GM12891 (cell line): Measurements from ENCODE around the gene MACC1. TPM values are rescaled to one million over a fixed set of nuclear protein-coding genes. Genes with fewer than 3 reads are reported as not detected.

ENCODE experiments used
- DNase-seq: peaks from one replicate; pipeline ENCODE4 v3.0.0; 2011; ENCODE audit warnings: low spot score; ENCODE audit not compliant: insufficient read length
- FAIRE-seq: peaks from 2 replicates; lab custom pipeline; 2011; peaks lifted over from hg19 to GRCh38; lab: Jason Lieb, UNC
- PAX5 ChIP-seq: IDR thresholded peaks from 2 replicates; pipeline ENCODE4 v1.6.1; 2011; ENCODE audit warnings: low read length, moderate library complexity, mild to moderate bottlenecking; ENCODE audit not compliant: insufficient read depth, severe bottlenecking
- POLR2A ChIP-seq: IDR thresholded peaks from 2 replicates; pipeline ENCODE4 v1.6.1; 2011; ENCODE audit warnings: low read depth, low read length, control low read depth
- POLR2AphosphoS5 ChIP-seq: IDR thresholded peaks from 2 replicates; pipeline ENCODE4 v1.6.1; 2011; ENCODE audit warnings: low read depth, low read length, control low read depth
- POU2F2 ChIP-seq: IDR thresholded peaks from 2 replicates; pipeline ENCODE4 v1.6.1; 2011; ENCODE audit warnings: low read depth, mild to moderate bottlenecking, control low read depth, low read length, moderate library complexity
- SPI1 ChIP-seq: IDR thresholded peaks from 2 replicates; pipeline ENCODE4 v1.6.1; 2011; ENCODE audit warnings: low read depth, low read length, control low read depth
- TAF1 ChIP-seq: IDR thresholded peaks from 2 replicates; pipeline ENCODE4 v1.6.1; 2011; ENCODE audit warnings: low read depth, low read length, control low read depth
- polyA plus RNA-seq: library from polyadenylated mRNA; unstranded; fragments of >200 nt; gene quantifications from one replicate; pipeline ENCODE4 v1.2.1, GENCODE V29; 2012; ENCODE audit warnings: low read depth, missing spikeins, inconsistent platforms; ENCODE audit not compliant: missing spikeins

Gene MACC1
- polyA plus RNA-seq = 0.64 TPM

- TF ChIP-seq PAX5 = no peak
- no peak; the same call in 1 of the 2 replicates for TF ChIP-seq TAF1
- TF ChIP-seq SPI1 = peak; percentile 64
- TF ChIP-seq POLR2A = no peak
- TF ChIP-seq POLR2AphosphoS5 = no peak
- peak; percentile 37; the same call in 1 of the 2 replicates for TF ChIP-seq POU2F2
- peak; percentile 82 for FAIRE-seq
- no peak for DNase-seq
These were observed at the start of gene MACC1 for GRCh38 chr7:20217193-20217948. MACC1 (minus strand) TSS chr7:20217384; CDS start chr7:20161862, 55,522 bp downstream.

- no peak for DNase-seq
- TF ChIP-seq PAX5 = no peak
- no peak for TF ChIP-seq SPI1
- no peak for TF ChIP-seq POU2F2
- TF ChIP-seq POLR2AphosphoS5 = no peak
- no peak for TF ChIP-seq TAF1
- no peak for TF ChIP-seq POLR2A
- FAIRE-seq = no peak
These were observed 47.4 kb upstream of the MACC1 start for GRCh38 chr7:20264623-20265022.

GRCh38 chr7:20260223-20260622, 43.0 kb upstream of the MACC1 start:
- no peak for FAIRE-seq
- DNase-seq = no peak
- no peak for TF ChIP-seq POLR2AphosphoS5
- TF ChIP-seq TAF1 = no peak
- no peak for TF ChIP-seq PAX5
- no peak for TF ChIP-seq POU2F2
- no peak for TF ChIP-seq POLR2A

GRCh38 chr7:20257212-20257611, 40.0 kb upstream of the MACC1 start:
- DNase-seq (no peak), FAIRE-seq (no peak)
- no peak for TF ChIP-seq POU2F2
- no peak for TF ChIP-seq SPI1
- no peak for TF ChIP-seq PAX5
- TF ChIP-seq POLR2AphosphoS5 = no peak
- no peak for TF ChIP-seq TAF1
- no peak for TF ChIP-seq POLR2A

GRCh38 chr7:20249920-20250319, 32.7 kb upstream of the MACC1 start:
- no peak for DNase-seq
- TF ChIP-seq SPI1 (no peak), POU2F2 (no peak), TAF1 (no peak), POLR2A (no peak), POLR2AphosphoS5 (no peak), PAX5 (no peak)
- FAIRE-seq = no peak

- DNase-seq (no peak), FAIRE-seq (no peak)
- TF ChIP-seq SPI1 (no peak), POLR2AphosphoS5 (no peak), PAX5 (no peak), TAF1 (no peak), POU2F2 (no peak), POLR2A (no peak)
These were observed 32.2 kb upstream of the MACC1 start for GRCh38 chr7:20249376-20249775.

- DNase-seq (no peak), FAIRE-seq (no peak)
- no peak for TF ChIP-seq TAF1
- TF ChIP-seq POLR2AphosphoS5 = no peak
- TF ChIP-seq SPI1 = no peak
- no peak for TF ChIP-seq POU2F2
- no peak for TF ChIP-seq POLR2A
- TF ChIP-seq PAX5 = no peak
These were observed 29.1 kb upstream of the MACC1 start for GRCh38 chr7:20246236-20246635.

- DNase-seq (no peak), FAIRE-seq (no peak)
- TF ChIP-seq POU2F2 = no peak
- no peak for TF ChIP-seq SPI1
- TF ChIP-seq TAF1 = no peak
- TF ChIP-seq POLR2AphosphoS5 = no peak
- TF ChIP-seq PAX5 = no peak
- no peak for TF ChIP-seq POLR2A
These were observed 27.3 kb upstream of the MACC1 start for GRCh38 chr7:20244334-20245120.

- no peak for TF ChIP-seq POU2F2
- TF ChIP-seq POLR2AphosphoS5 = no peak
- no peak for TF ChIP-seq PAX5
- no peak for TF ChIP-seq TAF1
- peak; percentile 94 for TF ChIP-seq SPI1
- peak; percentile 89 for FAIRE-seq
These were observed 24.7 kb upstream of the MACC1 start for GRCh38 chr7:20241911-20242261.

More at GRCh38 chr7:20241911-20242261, 24.7 kb upstream of the MACC1 start:
- no peak for DNase-seq
